Kidney (tissue), 14 donors: Measurements from ENCODE around the gene ENPP1. TPM values are rescaled to one million over a fixed set of nuclear protein-coding genes. Genes with fewer than 3 reads are reported as not detected.
"Not testable (repeated sequence)": the region's sequence is repeated elsewhere in the genome, so short reads cannot be mapped to it uniquely, and the experiment has no call there.

Experiments
- DNase-seq, 5 donors: peaks; one replicate each; pipeline ENCODE4 v3.0.0-alpha.2; 2013 to 2020
- FAIRE-seq: peaks from 2 replicates; lab custom pipeline; 2012; peaks lifted over from hg19 to GRCh38; lab: Jason Lieb, UNC
- H3K27ac ChIP-seq, 2 donors: one replicate each; pipeline ENCODE4 v1.7.0; 2013; ENCODE audit warnings: low read depth in 2 of 2, low read length in 2 of 2, inconsistent platforms in 1 of 2
- H3K27me3 ChIP-seq: one replicate; pipeline ENCODE4 v1.7.1; 2013; ENCODE audit warnings: low read length, inconsistent platforms; ENCODE audit not compliant: control insufficient read depth, insufficient read depth
- H3K36me3 ChIP-seq, 3 donors: one replicate each; pipeline versions ENCODE4 v1.7.0 to v1.7.1; 2013; ENCODE audit warnings: low read length in 3 of 3, control low read depth in 1 of 3, inconsistent platforms in 1 of 3; ENCODE audit not compliant: insufficient read depth in 3 of 3, control insufficient read depth in 2 of 3
- H3K4me1 ChIP-seq, 3 donors: one replicate each; pipeline versions ENCODE4 v1.7.0 to v1.7.1; 2013; ENCODE audit warnings: low read length in 3 of 3, inconsistent platforms in 1 of 3, low read depth in 1 of 3; ENCODE audit not compliant: control insufficient read depth in 2 of 3, insufficient read depth in 2 of 3
- H3K4me3 ChIP-seq, 3 donors: one replicate each; pipeline versions ENCODE4 v1.7.0 to v1.8.1; 2013; ENCODE audit warnings: low read length in 3 of 3, control low read depth in 1 of 3, inconsistent platforms in 1 of 3
- H3K9ac ChIP-seq, 3 donors: one replicate each; pipeline versions ENCODE4 v1.7.0 to v1.7.1; 2013; ENCODE audit warnings: low read length in 3 of 3, control low read depth in 1 of 3, inconsistent platforms in 1 of 3
- H3K9me3 ChIP-seq, 3 donors: one replicate each; pipeline versions ENCODE4 v1.7.0 to v1.7.1; 2013; ENCODE audit warnings: low read length in 3 of 3, control low read depth in 1 of 3, inconsistent platforms in 1 of 3; ENCODE audit not compliant: control insufficient read depth in 2 of 3, insufficient read depth in 1 of 3
- CTCF ChIP-seq: IDR thresholded peaks from 3 replicates; pipeline ENCODE4 v1.5.1; 2012; ENCODE audit warnings: mild to moderate bottlenecking, moderate library complexity, borderline replicate concordance; ENCODE audit not compliant: insufficient read depth; ENCODE audit errors: extremely low read depth
- intact Hi-C: fragments of 100-400 bp; cut with DNase I; formaldehyde crosslinking; loops from one replicate; pipeline ENCODE4 v1.11.1; 2022
- polyA plus RNA-seq: library from polyadenylated mRNA; stranded (reverse); fragments of 350-450 nt; fragmentation: Illumina TruSeq; extraction: RNeasy Lipid Tissue Mini Kit (QIAGEN cat#74804); gene quantifications from one replicate; pipeline ENCODE4 v1.2.3, GENCODE V29; 2014; ENCODE audit warnings: low read depth, low replicate concordance; ENCODE audit not compliant: insufficient read depth
- total RNA-seq: library from RNA; stranded (reverse); fragmentation: NEBNext Ultra II Directional; extraction: Animal tissue kit (Norgen Biotek cat#: 25700); gene quantifications from one replicate; pipeline ENCODE4 v1.2.1, GENCODE V29; 2021
- donor health status: control.
- donor health status: control.
- donor health status: control.
- donor health status: control.
- donor health status: control.
- donor health status: DM: yes; HTN: yes; CAD: no.
- donor health status: Normal renal cell carcinoma (clear cell type).

The ENPP1 gene
- total and polyA plus RNA-seq, 2 donors from 2014 or later = 3.7 to 6.5 TPM

GRCh38 chr6:131911951-131912350 lies 104.1 kb downstream of the ENPP1 start:
- Histone ChIP-seq H3K4me1 (no peaks in the 10 kb centered on the region), H3K27ac (no peak overlapping the region), H3K36me3 (no peaks in the 10 kb centered on the region), H3K9ac (no peak overlapping the region), H3K9me3 (no peaks in the 10 kb centered on the region), H3K27me3 (no peaks in the 10 kb centered on the region), H3K4me3 (no peak overlapping the region)
- FAIRE-seq (no peak), DNase-seq (no peak)
- TF ChIP-seq CTCF = no peak
- intact Hi-C loops = loop anchor here (10.0 kb wide), 1 partner anchor 217 kb away; no protein-coding TSS in a partner anchor

- FAIRE-seq = no peak
- no peaks in the 10 kb centered on the region for H3K4me1 ChIP-seq
- intact Hi-C loops = loop anchor here (10.0 kb wide), 1 partner anchor 219 kb away; no protein-coding TSS in a partner anchor
These were observed 106.4 kb downstream of the ENPP1 start for GRCh38 chr6:131914234-131914633.

GRCh38 chr6:131914967-131915751 lies 107.3 kb downstream of the ENPP1 start:
- Histone ChIP-seq H3K27ac (no peak overlapping the region), H3K4me3 (no peak overlapping the region), H3K9me3 (no peaks in the 10 kb centered on the region), H3K36me3 (no peaks in the 10 kb centered on the region), H3K4me1 (no peaks in the 10 kb centered on the region), H3K27me3 (no peaks in the 10 kb centered on the region), H3K9ac (no peak overlapping the region)
- TF ChIP-seq CTCF = peak; percentile 81
- intact Hi-C loops = loop anchor here (10.0 kb wide), 1 partner anchor 220 kb away; no protein-coding TSS in a partner anchor
- DNase-seq (peak in 4 of 5 donors; percentile 52 to 94 (median 75)), FAIRE-seq (peak; percentile 79)

More at GRCh38 chr6:131914234-131914633, 106.4 kb downstream of the ENPP1 start:
- no peak for DNase-seq
- TF ChIP-seq CTCF = no peak
- H3K9ac ChIP-seq = no peak overlapping the region
- H3K4me3 ChIP-seq = no peak overlapping the region
- no peaks in the 10 kb centered on the region for H3K27me3 ChIP-seq
- H3K36me3 ChIP-seq = no peaks in the 10 kb centered on the region
- no peaks in the 10 kb centered on the region for H3K9me3 ChIP-seq
- no peak overlapping the region for H3K27ac ChIP-seq

GRCh38 chr6:131916091-131916796 lies 108.4 kb downstream of the ENPP1 start:
- not testable (repeated sequence) for DNase-seq, H3K9me3 ChIP-seq, FAIRE-seq, H3K36me3 ChIP-seq, H3K27ac ChIP-seq, H3K4me3 ChIP-seq, H3K27me3 ChIP-seq, H3K9ac ChIP-seq, H3K4me1 ChIP-seq
- intact Hi-C loops = loop anchor here (10.0 kb wide), 1 partner anchor 221 kb away; no protein-coding TSS in a partner anchor
